Spleen (tissue), 7 donors: ENCODE data around the gene FKBP7.

Experiments
- POLR2A ChIP-seq, 3 donors: fragments of 450-650 bp; IDR thresholded peaks; one replicate each; pipeline ENCODE4 v1.5.1; 2017; ENCODE audit warnings: antibody characterized with exemption in 3 of 3, mild to moderate bottlenecking in 1 of 3
- POLR2AphosphoS5 ChIP-seq, 3 donors: sonication (generic); formaldehyde crosslinking; IDR thresholded peaks; one replicate each; pipeline ENCODE4 v1.5.1; 2017; ENCODE audit warnings: antibody characterized with exemption in 3 of 3
- TF ChIP-seq, protein P1 (sequence below), 11 experiments: fragments of 200-600 bp in 7 of 11; fragments of 450-650 bp in 4 of 11; sonication (generic) in 4 of 11; IDR thresholded peaks in 8 of 11; conservative IDR thresholded peaks in 3 of 11; 1 replicate in 7 of 11; 2 replicates in 4 of 11; pipeline versions ENCODE4 v1.4.0 to v1.8.0; 2016 to 2021; ENCODE audit warnings: antibody characterized with exemption in 11 of 11, inconsistent platforms in 4 of 11, mild to moderate bottlenecking in 1 of 11
- donor health status: DM: no; HTN: no; CAD: no; lungs with moderate emphysema.
- donor health status: DM: no; HTN: no; CAD: no.
- donor health status: DM: no; HTN: no; CAD: no.

DNA sequence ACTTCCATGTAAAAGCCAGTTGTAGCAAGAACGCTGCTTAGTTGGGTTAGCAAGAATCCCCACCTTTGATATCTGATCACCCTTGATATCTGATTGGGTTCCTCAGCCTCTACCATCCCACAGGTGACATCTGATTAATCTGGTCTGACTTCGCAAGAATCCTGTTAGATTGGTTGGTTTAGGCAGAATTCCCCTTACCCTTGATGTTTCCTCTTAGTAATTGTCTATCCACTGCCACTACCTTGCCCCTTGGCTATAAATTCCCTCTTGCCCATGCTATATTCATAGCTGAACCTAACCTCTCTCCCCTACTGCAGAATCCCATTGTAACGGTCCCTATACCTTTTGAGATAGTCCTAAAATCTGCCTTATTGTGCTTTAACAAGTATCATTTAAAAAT is 60.5 kb downstream of the FKBP7 start:
- TF ChIP-seq, protein P1, sequence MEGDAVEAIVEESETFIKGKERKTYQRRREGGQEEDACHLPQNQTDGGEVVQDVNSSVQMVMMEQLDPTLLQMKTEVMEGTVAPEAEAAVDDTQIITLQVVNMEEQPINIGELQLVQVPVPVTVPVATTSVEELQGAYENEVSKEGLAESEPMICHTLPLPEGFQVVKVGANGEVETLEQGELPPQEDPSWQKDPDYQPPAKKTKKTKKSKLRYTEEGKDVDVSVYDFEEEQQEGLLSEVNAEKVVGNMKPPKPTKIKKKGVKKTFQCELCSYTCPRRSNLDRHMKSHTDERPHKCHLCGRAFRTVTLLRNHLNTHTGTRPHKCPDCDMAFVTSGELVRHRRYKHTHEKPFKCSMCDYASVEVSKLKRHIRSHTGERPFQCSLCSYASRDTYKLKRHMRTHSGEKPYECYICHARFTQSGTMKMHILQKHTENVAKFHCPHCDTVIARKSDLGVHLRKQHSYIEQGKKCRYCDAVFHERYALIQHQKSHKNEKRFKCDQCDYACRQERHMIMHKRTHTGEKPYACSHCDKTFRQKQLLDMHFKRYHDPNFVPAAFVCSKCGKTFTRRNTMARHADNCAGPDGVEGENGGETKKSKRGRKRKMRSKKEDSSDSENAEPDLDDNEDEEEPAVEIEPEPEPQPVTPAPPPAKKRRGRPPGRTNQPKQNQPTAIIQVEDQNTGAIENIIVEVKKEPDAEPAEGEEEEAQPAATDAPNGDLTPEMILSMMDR (IDR thresholded peaks at IDR 0.05 in 8 of 11, conservative IDR thresholded peaks at IDR 0.05 in 3 of 11) = no peak
- TF ChIP-seq POLR2A (IDR thresholded peaks at IDR 0.05) (no peak), POLR2AphosphoS5 (IDR thresholded peaks at IDR 0.05) (no peak)
